Activated T-helper 17 cell treated with anti-CD3 and anti-CD28 coated beads, Interleukin-2, amount 50 U/mL, for 72 hours (primary cell): Measurements from ENCODE around the gene ZG16B. TPM values are rescaled to one million over a fixed set of nuclear protein-coding genes. Genes with fewer than 3 reads are reported as not detected.
A peak's percentile ranks its signal among the peaks of the same experiment; 100 is the strongest.

Experiments
- ATAC-seq: fragments of 150-1000 bp; cut with Tn5 transposase; replicated peaks from 2 replicates; pipeline ENCODE4 v1.10.0; 2021; ENCODE audit warnings: mild to moderate bottlenecking, moderate library complexity
- H3K27ac Mint-ChIP-seq: one replicate; pipeline ENCODE4 v1.8.0; 2022; ENCODE audit warnings: mixed read lengths
- H3K27me3 Mint-ChIP-seq: one replicate; pipeline ENCODE4 v1.8.0; 2022; ENCODE audit warnings: mixed read lengths
- H3K36me3 Mint-ChIP-seq: one replicate; pipeline ENCODE4 v1.8.0; 2022; ENCODE audit warnings: low read depth, mild to moderate bottlenecking, mixed read lengths
- H3K4me1 Mint-ChIP-seq: one replicate; pipeline ENCODE4 v1.8.0; 2022; ENCODE audit warnings: mixed read lengths
- H3K4me3 Mint-ChIP-seq: one replicate; pipeline ENCODE4 v1.8.0; 2022; ENCODE audit warnings: mild to moderate bottlenecking, mixed read lengths
- H3K9me3 Mint-ChIP-seq: one replicate; pipeline ENCODE4 v1.8.0; 2022; ENCODE audit warnings: mixed read lengths
- total RNA-seq, 2 donors: library from RNA; stranded (reverse); gene quantifications; one replicate each; pipeline ENCODE4 v1.2.3, GENCODE V29; 2022

ZG16B gene
- total RNA-seq, 2 donors from 2014 or later, result 4.0 to 5.7 TPM

DNA sequence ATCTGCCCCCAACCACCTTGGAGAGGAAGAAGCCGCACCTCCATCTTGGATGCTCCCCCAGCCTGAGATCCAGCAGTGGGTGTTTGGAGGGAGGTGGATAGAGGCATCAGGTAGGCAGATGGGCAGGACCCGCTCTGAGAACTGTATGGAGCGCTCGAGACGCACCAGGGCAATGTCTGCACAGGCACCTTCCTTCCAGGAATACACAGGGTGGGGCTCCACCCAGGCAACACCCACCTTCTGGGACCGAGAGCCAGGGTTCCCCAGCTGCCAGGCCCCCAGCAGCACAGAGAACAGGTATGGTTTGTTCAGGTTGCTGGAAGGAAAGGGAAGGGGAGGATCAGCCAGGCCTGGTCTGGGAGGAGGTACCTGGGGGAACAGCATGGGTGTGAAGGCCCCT lies 25.4 kb downstream of the ZG16B start:
- peaks cover 4% of the 10 kb centered on the region for H3K4me1 Mint-ChIP-seq
- H3K27me3 Mint-ChIP-seq, result peaks cover 4% of the 10 kb centered on the region
- no peak for ATAC-seq
- H3K27ac Mint-ChIP-seq, result no peak overlapping the region
- H3K9me3 Mint-ChIP-seq, result peaks cover 10% of the 10 kb centered on the region
- no peak overlapping the region for H3K4me3 Mint-ChIP-seq
- no peaks in the 10 kb centered on the region for H3K36me3 Mint-ChIP-seq

DNA sequence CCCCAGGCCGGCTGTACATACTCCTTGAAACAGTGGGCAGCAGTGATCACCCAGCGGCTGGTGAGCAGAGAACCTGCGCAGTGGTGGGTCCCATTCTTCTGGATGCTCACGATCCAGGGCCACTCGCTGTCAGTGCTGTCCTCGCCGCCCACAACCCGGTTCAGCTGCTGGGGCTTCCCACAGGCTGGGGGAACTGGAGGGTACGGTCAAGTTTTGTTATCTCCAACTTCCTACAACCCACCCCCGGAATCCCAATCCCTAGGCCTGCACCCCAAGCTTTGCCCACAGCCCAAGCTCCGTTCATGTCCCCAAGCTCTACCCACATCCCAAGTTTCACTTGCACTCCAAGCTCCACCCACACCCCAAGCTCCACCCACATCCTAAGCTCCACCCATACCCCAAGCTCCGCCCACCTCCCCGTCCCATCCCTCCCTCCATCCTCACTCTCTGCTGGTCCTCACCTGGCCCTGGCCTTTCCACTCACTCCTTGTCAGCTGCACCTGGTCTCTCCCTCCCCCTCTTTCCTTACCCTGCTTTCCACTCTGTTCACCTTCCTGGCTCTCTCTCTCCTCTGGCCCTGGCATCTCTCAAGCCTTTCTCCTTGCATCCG lies 26.1 kb downstream of the ZG16B start:
- Mint-ChIP-seq H3K4me3 (no peak overlapping the region), H3K27ac (no peak overlapping the region), H3K27me3 (peaks cover 4% of the 10 kb centered on the region), H3K36me3 (no peaks in the 10 kb centered on the region), H3K9me3 (peaks cover 10% of the 10 kb centered on the region), H3K4me1 (peaks cover 4% of the 10 kb centered on the region)
- ATAC-seq, result no peak

DNA sequence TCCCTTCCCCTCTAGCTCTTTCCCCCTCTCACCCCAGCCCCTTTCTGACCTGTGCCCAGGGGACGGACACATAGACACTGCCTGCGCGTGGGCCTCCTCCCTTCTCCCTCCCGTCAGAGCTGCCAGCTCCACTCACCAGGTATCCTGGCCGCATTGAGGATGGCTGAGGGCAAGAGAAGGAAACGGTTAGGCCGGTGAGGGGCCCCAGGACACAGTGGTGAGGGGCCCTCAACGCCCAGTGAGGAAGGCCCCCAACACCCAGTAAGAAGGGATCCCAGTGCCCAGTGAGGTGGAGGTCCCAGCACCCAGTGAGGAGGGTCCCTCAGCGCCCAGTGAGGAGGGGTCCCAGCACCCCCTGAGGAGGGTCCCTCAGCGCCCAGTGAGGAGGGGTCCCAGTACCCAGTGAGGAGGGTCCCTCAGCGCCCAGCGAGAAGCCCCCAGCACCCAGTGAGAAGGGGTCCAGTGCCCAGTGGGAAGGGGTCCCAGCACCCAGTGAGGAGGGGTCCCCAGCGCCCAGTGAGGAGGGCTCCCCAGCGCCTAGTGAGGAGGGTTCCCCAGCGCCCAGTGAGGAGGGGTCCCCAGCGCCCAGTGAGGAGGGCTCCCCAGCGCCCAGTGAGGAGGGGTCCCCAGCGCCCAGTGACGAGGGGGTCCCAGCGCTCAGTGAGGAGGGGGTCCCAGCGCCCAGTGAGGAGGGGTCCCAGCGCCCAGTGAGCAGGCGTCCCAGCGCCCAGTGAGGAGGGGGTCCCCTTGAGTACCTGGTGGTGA lies 26.8 kb downstream of the ZG16B start:
- Mint-ChIP-seq H3K27me3 (peaks cover 4% of the 10 kb centered on the region), H3K4me1 (peaks cover 4% of the 10 kb centered on the region), H3K27ac (no peak overlapping the region), H3K9me3 (peaks cover 10% of the 10 kb centered on the region), H3K36me3 (no peaks in the 10 kb centered on the region), H3K4me3 (peak overlapping the region; percentile 88)
- no peak for ATAC-seq

DNA sequence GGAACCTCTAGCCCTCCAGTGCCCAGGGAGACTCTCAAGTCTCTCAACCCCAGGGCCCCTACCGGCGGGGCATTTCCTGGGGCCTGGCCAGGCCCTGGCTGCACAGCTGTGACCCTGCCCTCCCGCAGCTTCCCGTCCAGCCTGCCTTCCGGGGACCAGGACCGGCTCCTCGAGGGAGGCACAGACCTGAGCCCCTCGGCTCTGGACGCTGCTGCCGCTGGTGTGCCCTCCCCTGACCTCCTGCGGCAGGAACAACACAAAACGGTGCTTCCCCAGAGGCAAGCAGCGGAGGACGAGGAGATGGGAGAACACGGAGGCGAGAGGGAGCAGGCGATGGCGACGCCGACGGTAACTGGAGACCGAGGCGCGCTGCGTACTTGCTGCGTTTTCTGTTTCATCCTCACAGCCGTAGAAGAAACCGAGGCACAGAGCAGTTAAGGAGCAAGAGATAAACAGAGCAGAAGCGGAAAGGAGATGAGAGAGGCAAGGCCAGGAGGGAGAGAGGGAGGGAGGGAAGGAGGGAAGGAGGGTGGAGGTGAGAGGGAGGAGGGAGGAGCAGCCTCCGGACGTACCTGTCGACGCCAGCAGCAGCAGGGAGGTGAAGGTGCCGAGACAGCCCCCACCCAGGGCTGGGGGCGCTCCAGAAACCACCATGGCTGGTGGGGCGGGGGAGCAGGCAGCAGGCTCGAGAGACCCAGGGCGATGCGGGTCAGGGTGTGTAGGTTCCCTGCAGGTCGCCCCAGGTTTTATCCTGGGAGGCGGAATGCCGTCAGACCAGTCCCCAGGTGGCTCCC lies 27.5 kb downstream of the ZG16B start, which contains the start of gene PRSS22:
TSS of gene PRSS22 (minus strand) at position 720 of the 794 bp plus-strand sequence. CDS start at position 654, 66 bp downstream.
- peaks cover 4% of the 10 kb centered on the region for H3K27me3 Mint-ChIP-seq
- peak; percentile 50 for ATAC-seq
- H3K4me1 Mint-ChIP-seq, result peaks cover 4% of the 10 kb centered on the region
- H3K27ac Mint-ChIP-seq, result peak within 1 kb of the TSS; percentile 84
- H3K4me3 Mint-ChIP-seq, result peak within 1 kb of the TSS; percentile 88
- H3K9me3 Mint-ChIP-seq, result peaks cover 10% of the 10 kb centered on the region
- no peaks in the 10 kb centered on the region for H3K36me3 Mint-ChIP-seq

DNA sequence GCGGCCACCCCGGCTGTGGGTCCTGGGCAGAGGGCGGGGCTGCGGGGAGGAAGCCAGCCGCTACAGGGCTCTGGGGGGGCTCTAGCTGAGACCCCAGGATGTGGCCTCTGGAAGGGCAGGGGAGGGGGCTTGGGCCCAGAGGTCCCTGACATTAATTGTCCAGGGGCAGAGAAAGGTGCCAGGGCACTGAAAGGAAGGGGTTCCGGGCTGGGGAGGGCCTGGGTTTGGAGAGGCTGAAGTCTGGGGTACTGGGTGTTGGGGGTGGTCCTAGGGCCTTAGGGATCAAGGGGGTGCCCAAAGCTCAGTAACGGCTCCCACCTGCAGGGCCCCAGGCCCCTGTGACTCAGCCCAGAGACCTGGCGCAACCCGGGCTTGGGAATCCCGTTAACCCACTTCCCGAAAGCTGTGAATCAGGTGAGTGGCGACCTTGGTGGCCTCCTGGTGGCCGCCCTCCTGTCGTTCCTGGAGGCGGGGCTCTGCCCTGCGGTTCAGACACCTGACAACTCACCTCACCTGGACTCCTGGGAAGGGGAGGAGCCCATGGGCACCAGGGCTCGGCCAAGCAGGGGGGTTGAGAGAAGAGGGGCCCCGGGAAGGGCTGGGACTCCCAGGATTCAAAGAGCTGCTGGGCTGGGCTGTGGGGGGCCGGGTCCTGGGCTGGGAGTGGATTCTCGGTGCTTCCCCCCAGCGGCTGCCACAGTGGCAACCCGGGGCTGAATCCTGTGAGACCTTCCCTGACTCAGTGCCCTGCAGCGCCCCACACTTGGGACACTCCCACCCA lies 28.3 kb downstream of the ZG16B start:
- H3K9me3 Mint-ChIP-seq, result peaks cover 10% of the 10 kb centered on the region
- H3K27ac Mint-ChIP-seq, result no peak overlapping the region
- peaks cover 4% of the 10 kb centered on the region for H3K4me1 Mint-ChIP-seq
- peak; percentile 61 for ATAC-seq
- peak overlapping the region; percentile 88 for H3K4me3 Mint-ChIP-seq
- peaks cover 4% of the 10 kb centered on the region for H3K27me3 Mint-ChIP-seq
- H3K36me3 Mint-ChIP-seq, result no peaks in the 10 kb centered on the region

DNA sequence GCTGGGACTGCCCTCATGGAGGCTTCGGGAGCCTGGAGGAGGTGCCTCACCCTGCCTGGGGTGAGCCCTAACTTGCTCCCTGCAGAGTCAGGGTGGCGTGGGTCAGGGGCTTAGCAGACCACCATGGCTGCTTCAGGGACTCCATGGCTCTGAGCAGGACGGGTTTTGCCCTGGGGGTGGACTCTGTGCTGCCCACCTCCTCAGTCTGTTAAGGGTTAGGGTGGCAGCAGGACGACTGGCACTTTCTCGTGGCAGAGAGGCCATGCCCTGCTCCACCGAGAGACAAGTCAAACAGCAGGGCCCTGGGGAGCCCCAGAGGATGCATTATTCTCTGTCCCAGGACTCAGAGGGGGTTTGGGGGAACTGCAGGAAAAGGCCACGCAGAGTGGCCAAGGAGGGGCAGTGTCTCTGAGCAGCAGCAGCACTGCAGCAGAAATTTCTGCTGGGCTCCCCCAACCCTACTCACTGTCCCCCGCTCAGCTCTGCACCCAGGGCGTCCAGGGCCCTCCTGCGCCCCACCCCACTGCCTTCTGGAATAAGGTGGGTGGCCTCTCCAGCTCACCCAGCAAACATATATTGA lies 29.7 kb downstream of the ZG16B start:
- peaks cover 4% of the 10 kb centered on the region for H3K27me3 Mint-ChIP-seq
- ATAC-seq, result no peak
- peaks cover under 1% of the 10 kb centered on the region for H3K9me3 Mint-ChIP-seq
- H3K4me3 Mint-ChIP-seq, result no peak overlapping the region
- no peak overlapping the region for H3K27ac Mint-ChIP-seq
- peaks cover 4% of the 10 kb centered on the region for H3K4me1 Mint-ChIP-seq
- H3K36me3 Mint-ChIP-seq, result no peaks in the 10 kb centered on the region

DNA sequence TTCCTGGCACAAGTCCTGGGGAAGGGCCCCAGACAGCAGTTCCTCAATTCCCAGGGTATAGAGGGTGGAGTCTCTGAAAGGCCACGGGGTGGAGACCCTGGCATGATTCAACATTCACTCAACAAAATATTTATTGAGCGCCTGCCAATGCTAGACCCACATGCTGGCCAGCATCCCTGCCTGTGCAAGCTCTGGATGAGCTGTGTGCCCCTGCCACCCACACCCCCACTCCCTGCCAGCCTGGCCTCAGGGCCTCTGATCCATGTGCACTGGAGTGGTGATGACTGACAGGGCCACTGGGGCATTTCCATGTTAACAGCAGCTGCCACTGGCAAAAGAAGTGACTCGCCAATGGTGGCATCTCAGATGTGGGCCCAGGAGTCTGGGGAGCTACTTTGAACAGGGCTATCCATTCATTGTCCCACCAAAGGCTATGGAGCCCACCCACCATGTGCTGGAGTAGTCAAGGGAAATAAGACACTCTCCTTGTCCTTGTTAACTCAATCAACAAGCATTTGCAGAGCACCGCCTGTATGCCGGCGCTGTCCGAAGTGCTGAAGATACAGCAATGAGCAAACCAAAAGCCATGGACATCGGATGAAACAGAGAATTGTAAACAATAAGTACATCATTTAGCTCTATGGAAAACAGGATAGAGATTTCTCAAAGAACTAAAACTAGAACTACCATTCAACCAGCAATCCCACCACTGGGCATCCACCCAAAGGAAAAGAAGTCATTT lies 30.9 kb downstream of the ZG16B start:
- no peaks in the 10 kb centered on the region for H3K9me3 Mint-ChIP-seq
- no peaks in the 10 kb centered on the region for H3K36me3 Mint-ChIP-seq
- ATAC-seq, result no peak
- H3K27me3 Mint-ChIP-seq, result peaks cover 4% of the 10 kb centered on the region
- H3K27ac Mint-ChIP-seq, result no peak overlapping the region
- H3K4me3 Mint-ChIP-seq, result no peak overlapping the region
- H3K4me1 Mint-ChIP-seq, result peaks cover 4% of the 10 kb centered on the region

DNA sequence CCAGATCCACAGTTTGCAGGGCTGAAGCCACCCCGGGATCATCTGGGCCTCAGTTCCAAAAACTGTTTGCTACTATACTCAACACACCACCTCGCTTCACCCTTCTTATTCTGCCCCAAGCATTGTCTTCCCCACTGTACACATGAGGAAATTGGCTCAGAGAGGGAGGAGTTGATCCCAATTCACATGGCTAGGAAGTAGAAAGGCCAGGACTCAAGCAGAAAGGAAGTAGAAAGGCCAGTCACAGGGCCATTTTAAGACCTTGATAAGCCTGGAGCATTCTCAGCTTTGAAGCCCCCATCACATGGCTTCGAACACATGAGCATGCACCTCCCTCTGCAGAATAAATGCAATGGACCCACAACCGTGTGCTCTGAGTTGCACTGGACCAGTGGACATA lies 35.5 kb downstream of the ZG16B start:
- Mint-ChIP-seq H3K36me3 (no peaks in the 10 kb centered on the region), H3K27me3 (no peaks in the 10 kb centered on the region), H3K27ac (no peak overlapping the region), H3K4me1 (peaks cover 7% of the 10 kb centered on the region), H3K4me3 (no peak overlapping the region), H3K9me3 (no peaks in the 10 kb centered on the region)
- ATAC-seq, result no peak

DNA sequence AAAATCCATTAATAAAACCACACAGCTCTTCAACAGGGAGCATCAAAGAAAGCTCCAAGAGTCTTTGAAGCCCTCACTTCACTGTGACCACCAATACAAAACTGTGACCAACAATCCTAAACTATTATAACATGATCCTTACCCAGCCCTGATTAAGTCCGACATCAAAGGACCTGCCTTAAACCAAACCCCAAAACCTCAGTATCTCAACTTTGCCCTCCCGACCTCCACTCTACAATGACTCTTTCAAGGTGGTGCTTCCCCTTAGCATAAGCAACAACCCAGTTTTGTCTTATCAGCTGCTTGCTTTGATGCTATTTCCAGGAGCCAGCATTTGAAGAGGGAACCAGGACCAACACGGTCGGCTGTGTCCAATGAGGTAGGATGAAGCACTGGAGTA lies 36.3 kb downstream of the ZG16B start:
- peaks cover 7% of the 10 kb centered on the region for H3K4me1 Mint-ChIP-seq
- peak overlapping the region; percentile 12 for H3K4me3 Mint-ChIP-seq
- H3K9me3 Mint-ChIP-seq, result no peaks in the 10 kb centered on the region
- H3K36me3 Mint-ChIP-seq, result no peaks in the 10 kb centered on the region
- peak; percentile 46 for ATAC-seq
- H3K27ac Mint-ChIP-seq, result peak overlapping the region; percentile 7
- no peaks in the 10 kb centered on the region for H3K27me3 Mint-ChIP-seq

DNA sequence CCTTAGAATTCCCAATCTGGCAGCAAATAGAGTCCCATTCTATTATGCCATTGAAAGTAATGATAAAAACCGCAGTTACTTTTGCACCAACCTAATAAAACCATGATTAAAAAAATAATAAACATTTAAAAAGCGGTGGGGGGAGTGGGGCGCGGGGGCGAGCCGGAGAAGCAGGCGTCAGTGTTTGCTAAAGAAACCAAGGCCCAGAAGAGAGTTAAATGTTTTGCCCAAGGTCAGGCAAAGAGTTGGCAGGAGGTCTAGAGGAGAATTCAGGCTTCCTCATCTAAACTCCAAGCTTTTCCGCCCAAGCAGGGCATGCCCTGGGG lies 37.5 kb downstream of the ZG16B start:
- peak overlapping the region; percentile 92 for H3K4me3 Mint-ChIP-seq
- no peaks in the 10 kb centered on the region for H3K27me3 Mint-ChIP-seq
- peaks cover 7% of the 10 kb centered on the region for H3K4me1 Mint-ChIP-seq
- no peaks in the 10 kb centered on the region for H3K36me3 Mint-ChIP-seq
- ATAC-seq, result no peak
- H3K27ac Mint-ChIP-seq, result peak overlapping the region; percentile 89
- H3K9me3 Mint-ChIP-seq, result no peaks in the 10 kb centered on the region

DNA sequence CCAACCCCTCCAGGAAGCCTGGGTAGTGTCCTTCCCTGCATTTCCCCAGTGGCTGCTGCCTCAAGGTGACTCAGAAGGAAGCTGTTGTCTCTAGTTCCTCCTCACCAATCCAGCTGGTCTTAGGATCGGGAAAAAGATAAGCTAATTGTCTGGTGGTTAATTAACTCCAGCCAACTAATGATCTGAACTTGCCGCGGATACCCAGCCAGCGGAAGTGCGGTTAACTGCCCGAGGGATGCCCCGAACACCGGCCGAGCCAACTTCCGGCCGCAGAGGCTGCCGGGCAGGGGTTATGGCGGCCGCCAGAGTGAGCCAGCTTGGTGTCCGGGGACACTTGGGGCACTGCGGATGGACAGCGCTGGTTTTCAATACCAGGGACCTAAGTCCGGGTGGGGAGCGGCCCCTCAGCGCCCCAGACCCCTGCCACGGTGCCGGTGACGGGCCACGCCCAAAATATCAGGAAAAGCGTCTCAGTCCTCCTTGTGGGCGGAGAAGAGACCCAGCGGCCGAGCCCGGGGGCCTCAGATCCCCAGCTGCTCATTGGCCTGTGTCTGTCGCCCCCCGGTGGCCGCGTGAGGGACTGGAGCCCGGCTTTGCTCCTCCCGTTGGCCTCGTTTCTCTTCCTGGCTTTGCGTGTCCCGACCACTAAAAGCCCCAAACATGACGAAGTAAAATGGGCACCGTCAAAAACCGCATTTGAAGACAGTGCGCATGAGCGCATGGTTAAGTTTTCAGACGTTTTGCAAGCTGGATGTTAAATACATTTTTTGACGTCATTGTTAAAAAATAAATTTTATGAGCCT lies 38.1 kb downstream of the ZG16B start:
- H3K27me3 Mint-ChIP-seq, result no peaks in the 10 kb centered on the region
- peak overlapping the region; percentile 92 for H3K4me3 Mint-ChIP-seq
- no peaks in the 10 kb centered on the region for H3K36me3 Mint-ChIP-seq
- peak overlapping the region; percentile 89 for H3K27ac Mint-ChIP-seq
- peaks cover 7% of the 10 kb centered on the region for H3K4me1 Mint-ChIP-seq
- peak; percentile 94 for ATAC-seq
- H3K9me3 Mint-ChIP-seq, result no peaks in the 10 kb centered on the region

DNA sequence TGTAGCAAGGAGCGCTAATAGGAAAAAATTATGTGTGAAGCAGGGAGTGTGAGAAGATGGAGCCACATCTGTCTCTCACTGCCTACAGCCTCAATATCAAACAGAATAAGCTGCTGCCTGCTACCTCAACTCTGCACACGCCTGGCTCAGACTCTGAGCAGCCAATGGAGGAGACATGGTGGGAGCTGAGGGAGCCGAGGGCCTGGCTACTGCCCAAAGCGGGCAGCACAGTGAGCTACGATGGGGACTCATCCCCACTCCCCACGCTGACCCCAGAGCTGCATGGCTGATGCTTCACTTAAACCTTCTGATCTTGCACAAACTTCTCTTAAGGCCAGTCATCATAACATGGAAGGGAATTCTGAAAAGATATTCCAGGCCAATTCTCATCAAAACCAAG lies 41.8 kb downstream of the ZG16B start:
- Mint-ChIP-seq H3K36me3 (no peaks in the 10 kb centered on the region), H3K27ac (no peak overlapping the region), H3K27me3 (no peaks in the 10 kb centered on the region), H3K9me3 (no peaks in the 10 kb centered on the region), H3K4me1 (no peaks in the 10 kb centered on the region), H3K4me3 (no peak overlapping the region)
- no peak for ATAC-seq
